ENCODE results near the gene MARCHF3. TPM values are rescaled to one million over a fixed set of nuclear protein-coding genes. Genes with fewer than 3 reads are reported as not detected.

MARCHF3 gene
- total and polyA plus RNA-seq, 2 donors (not counting 3 experiments of a cell fraction or from before 2014, with no cell fraction given): 31.9 to 35.0 TPM

- H3K79me2 ChIP-seq (ENCODE audit: control insufficient read depth, insufficient read depth, low read length): peaks cover 69% of the 10 kb centered on the region
- H3K4me2 ChIP-seq (ENCODE audit: insufficient read depth, low read length): no peak overlapping the region
- H3K9me3 ChIP-seq (replicated peaks; ENCODE audit: control insufficient read depth, insufficient read depth, low read length): no peaks in the 10 kb centered on the region
- no peaks in the 10 kb centered on the region for H3K9me1 ChIP-seq (replicated peaks; ENCODE audit: control insufficient read depth, extremely low read depth, insufficient read depth, low read length)
- H3K4me3 ChIP-seq (replicated peaks in 1 of 3; ENCODE audit: insufficient read depth in 1 of 3, low read depth in 1 of 3, low read length in 3 of 3): no peak overlapping the region
- intact Hi-C loops (cut with micrococcal nuclease) (no loop called here), dilution Hi-C loops (cut with MboI; ENCODE audit: extremely low pct_ligation_motif_present, low sequenced_read_pairs) (no loop called here)
- no peak for FAIRE-seq
- ChIA-PET CTCF (interaction anchor here (0.8 kb wide), 1 partner anchor 11 kb away, joined by 4 read pairs; no protein-coding TSS in a partner anchor), POLR2A (no interaction called here)
- no TSS peak for BruUV-seq (replicated peaks)
- H3K27ac ChIP-seq (ENCODE audit: insufficient read depth, low read depth, low read length): no peak overlapping the region
- H3K27me3 ChIP-seq (ENCODE audit: control insufficient read depth in 2 of 2, insufficient read depth in 2 of 2, low read length in 2 of 2): no peaks in the 10 kb centered on the region
- no peak for DNase-seq (ENCODE audit: low read depth, low spot score)
- no peaks in the 10 kb centered on the region for H3K4me1 ChIP-seq (ENCODE audit: control insufficient read depth, extremely low read depth, insufficient read depth, low read length)
- no peak for TF ChIP-seq FOS (IDR thresholded peaks at IDR 0.05; ENCODE audit: borderline replicate concordance, insufficient read depth, low read length)
- TF ChIP-seq GATA2 (IDR thresholded peaks at IDR 0.05; ENCODE audit: insufficient read depth, insufficient read length, low read depth, low read length): no peak
- TF ChIP-seq MAX (IDR thresholded peaks at IDR 0.05; ENCODE audit: insufficient read depth, insufficient read length): no peak
- no peak for TF ChIP-seq EZH2 (IDR thresholded peaks at IDR 0.05; ENCODE audit: borderline replicate concordance, low read depth, low read length, severe bottlenecking)
- TF ChIP-seq CTCF (IDR thresholded peaks at IDR 0.05; ENCODE audit: extremely low read depth in 1 of 2, insufficient read depth in 1 of 2, low read depth in 1 of 2, low read length in 2 of 2): no peak
- no peak for TF ChIP-seq POLR2A (IDR thresholded peaks at IDR 0.05; ENCODE audit: low read depth, low read length)
- TF ChIP-seq MYC (IDR thresholded peaks at IDR 0.05; ENCODE audit: low read depth, low read length): no peak
- TF ChIP-seq JUN (IDR thresholded peaks at IDR 0.05; ENCODE audit: borderline replicate concordance, insufficient read depth, insufficient read length, low read depth): no peak
- TF ChIP-seq POLR2AphosphoS5 (IDR thresholded peaks at IDR 0.05; ENCODE audit: insufficient read depth, low read depth, low read length): no peak
- H3K9ac ChIP-seq (replicated peaks; ENCODE audit: extremely low read depth, insufficient read depth, low read length): no peak overlapping the region
- no peaks in the 10 kb centered on the region for H4K20me1 ChIP-seq (replicated peaks; ENCODE audit: control insufficient read depth, extremely low read depth, insufficient read depth, low read length)
- no peaks in the 10 kb centered on the region for H3K36me3 ChIP-seq (ENCODE audit: control insufficient read depth in 2 of 2, extremely low read depth in 1 of 2, insufficient read depth in 2 of 2, low read length in 2 of 2)
- no peak overlapping the region for H2AFZ ChIP-seq (ENCODE audit: low read depth, low read length)
These were observed 102.9 kb downstream of the MARCHF3 start for GRCh38 chr5:126927429-126927828.

All from endothelial cell of umbilical vein (primary cell).